ENCODE data around the gene PDCD1LG2.
A peak's percentile ranks its signal among the peaks of the same experiment; 100 is the strongest.

The PDCD1LG2 gene

DNA sequence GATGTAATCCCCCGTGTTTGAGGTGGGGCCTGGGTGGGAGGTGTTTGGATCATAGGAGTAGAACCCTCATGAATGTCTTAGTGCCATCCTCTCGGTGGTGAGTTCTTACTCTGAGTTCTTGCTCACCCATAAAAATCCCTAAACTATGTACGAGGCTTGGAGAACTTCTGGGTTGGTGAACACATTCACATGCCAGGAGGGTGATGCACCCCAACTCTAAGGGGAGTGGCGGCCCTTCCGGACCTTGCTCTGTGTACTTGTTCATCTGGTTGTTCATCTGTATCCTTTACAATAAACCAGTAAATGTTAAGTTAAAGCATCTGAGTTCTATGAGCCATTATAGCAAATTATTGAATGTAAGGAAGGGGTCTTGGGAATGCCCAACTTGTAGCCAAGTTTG is 82.6 kb downstream of the PDCD1LG2 start:
- no peak overlapping the region for H3K27ac ChIP-seq (replicated peaks)
- no peak overlapping the region for H3K4me3 ChIP-seq (replicated peaks; ENCODE audit: insufficient read depth, low read length)
- no peaks in the 10 kb centered on the region for H3K27me3 ChIP-seq (ENCODE audit: insufficient read depth, poor library complexity, severe bottlenecking)
- DNase-seq (ENCODE audit: low read depth in 1 of 2, low spot score in 1 of 2): no peak
- TF ChIP-seq, protein P1, sequence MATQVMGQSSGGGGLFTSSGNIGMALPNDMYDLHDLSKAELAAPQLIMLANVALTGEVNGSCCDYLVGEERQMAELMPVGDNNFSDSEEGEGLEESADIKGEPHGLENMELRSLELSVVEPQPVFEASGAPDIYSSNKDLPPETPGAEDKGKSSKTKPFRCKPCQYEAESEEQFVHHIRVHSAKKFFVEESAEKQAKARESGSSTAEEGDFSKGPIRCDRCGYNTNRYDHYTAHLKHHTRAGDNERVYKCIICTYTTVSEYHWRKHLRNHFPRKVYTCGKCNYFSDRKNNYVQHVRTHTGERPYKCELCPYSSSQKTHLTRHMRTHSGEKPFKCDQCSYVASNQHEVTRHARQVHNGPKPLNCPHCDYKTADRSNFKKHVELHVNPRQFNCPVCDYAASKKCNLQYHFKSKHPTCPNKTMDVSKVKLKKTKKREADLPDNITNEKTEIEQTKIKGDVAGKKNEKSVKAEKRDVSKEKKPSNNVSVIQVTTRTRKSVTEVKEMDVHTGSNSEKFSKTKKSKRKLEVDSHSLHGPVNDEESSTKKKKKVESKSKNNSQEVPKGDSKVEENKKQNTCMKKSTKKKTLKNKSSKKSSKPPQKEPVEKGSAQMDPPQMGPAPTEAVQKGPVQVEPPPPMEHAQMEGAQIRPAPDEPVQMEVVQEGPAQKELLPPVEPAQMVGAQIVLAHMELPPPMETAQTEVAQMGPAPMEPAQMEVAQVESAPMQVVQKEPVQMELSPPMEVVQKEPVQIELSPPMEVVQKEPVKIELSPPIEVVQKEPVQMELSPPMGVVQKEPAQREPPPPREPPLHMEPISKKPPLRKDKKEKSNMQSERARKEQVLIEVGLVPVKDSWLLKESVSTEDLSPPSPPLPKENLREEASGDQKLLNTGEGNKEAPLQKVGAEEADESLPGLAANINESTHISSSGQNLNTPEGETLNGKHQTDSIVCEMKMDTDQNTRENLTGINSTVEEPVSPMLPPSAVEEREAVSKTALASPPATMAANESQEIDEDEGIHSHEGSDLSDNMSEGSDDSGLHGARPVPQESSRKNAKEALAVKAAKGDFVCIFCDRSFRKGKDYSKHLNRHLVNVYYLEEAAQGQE (IDR thresholded peaks at IDR 0.05; ENCODE audit: insufficient replicate concordance, low read depth): no peak
- TF ChIP-seq GABPA (IDR thresholded peaks at IDR 0.05; ENCODE audit: low read depth) (no peak), SPI1 (IDR thresholded peaks at IDR 0.05; ENCODE audit: borderline replicate concordance, low read depth) (no peak), POLR2AphosphoS5 (IDR thresholded peaks at IDR 0.05; ENCODE audit: low read depth) (no peak)
- TF ChIP-seq, protein P2, sequence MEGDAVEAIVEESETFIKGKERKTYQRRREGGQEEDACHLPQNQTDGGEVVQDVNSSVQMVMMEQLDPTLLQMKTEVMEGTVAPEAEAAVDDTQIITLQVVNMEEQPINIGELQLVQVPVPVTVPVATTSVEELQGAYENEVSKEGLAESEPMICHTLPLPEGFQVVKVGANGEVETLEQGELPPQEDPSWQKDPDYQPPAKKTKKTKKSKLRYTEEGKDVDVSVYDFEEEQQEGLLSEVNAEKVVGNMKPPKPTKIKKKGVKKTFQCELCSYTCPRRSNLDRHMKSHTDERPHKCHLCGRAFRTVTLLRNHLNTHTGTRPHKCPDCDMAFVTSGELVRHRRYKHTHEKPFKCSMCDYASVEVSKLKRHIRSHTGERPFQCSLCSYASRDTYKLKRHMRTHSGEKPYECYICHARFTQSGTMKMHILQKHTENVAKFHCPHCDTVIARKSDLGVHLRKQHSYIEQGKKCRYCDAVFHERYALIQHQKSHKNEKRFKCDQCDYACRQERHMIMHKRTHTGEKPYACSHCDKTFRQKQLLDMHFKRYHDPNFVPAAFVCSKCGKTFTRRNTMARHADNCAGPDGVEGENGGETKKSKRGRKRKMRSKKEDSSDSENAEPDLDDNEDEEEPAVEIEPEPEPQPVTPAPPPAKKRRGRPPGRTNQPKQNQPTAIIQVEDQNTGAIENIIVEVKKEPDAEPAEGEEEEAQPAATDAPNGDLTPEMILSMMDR (IDR thresholded peaks at IDR 0.05; ENCODE audit: insufficient read depth, low read length): no peak

DNA sequence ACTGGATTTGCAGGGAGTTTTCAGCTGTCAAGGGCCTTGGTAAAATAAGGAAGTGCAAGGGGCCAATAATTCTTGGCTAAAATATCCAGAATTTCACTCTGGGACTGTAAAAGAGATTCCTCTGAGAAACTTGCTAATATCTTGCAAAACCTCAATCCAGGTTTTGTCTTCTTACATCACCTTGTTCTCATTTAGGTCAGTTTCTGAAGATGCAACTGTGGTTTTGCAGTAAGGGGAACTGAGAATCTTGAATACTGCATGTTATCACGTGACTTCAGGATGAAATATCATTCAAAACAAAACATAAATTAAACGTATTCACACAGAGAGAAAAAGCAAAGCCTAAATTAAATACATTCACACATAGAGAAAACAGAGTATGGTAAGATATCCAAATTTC is 83.6 kb downstream of the PDCD1LG2 start:
- no peaks in the 10 kb centered on the region for H3K27me3 ChIP-seq (ENCODE audit: insufficient read depth, poor library complexity, severe bottlenecking)
- peak in 1 of 2 experiments; percentile 38 for DNase-seq (ENCODE audit: low read depth in 1 of 2, low spot score in 1 of 2)
- TF ChIP-seq, protein P2 (IDR thresholded peaks at IDR 0.05; ENCODE audit: insufficient read depth, low read length): no peak
- TF ChIP-seq, protein P1 (IDR thresholded peaks at IDR 0.05; ENCODE audit: insufficient replicate concordance, low read depth): no peak
- TF ChIP-seq GABPA (IDR thresholded peaks at IDR 0.05; ENCODE audit: low read depth) (no peak), POLR2AphosphoS5 (IDR thresholded peaks at IDR 0.05; ENCODE audit: low read depth) (no peak), SPI1 (IDR thresholded peaks at IDR 0.05; ENCODE audit: borderline replicate concordance, low read depth) (peak; percentile 83)
- H3K27ac ChIP-seq (replicated peaks): no peak overlapping the region
- H3K4me3 ChIP-seq (replicated peaks; ENCODE audit: insufficient read depth, low read length): no peak overlapping the region

DNA sequence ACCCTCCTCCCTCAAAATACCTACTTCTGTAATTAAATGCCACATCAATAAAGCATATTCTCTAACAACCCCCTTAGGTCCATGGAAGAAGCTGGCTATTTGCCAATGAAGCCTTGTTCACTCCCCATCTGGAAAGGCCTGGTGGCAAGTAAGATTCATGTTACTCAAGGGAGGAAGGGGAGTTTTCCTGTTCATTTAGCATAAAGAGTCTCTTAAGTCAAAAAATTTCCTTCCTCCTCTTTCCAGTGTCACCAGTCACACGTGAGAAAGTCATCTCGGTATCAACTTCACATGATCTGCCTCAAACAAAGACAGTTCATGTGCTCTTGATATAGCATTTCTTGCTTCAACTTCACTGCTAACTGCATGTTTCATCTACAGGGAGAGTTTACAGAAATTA is 85.8 kb downstream of the PDCD1LG2 start:
- DNase-seq (ENCODE audit: low read depth in 1 of 2, low spot score in 1 of 2): no peak
- H3K4me3 ChIP-seq (replicated peaks; ENCODE audit: insufficient read depth, low read length): no peak overlapping the region
- TF ChIP-seq GABPA (IDR thresholded peaks at IDR 0.05; ENCODE audit: low read depth): no peak
- no peak for TF ChIP-seq SPI1 (IDR thresholded peaks at IDR 0.05; ENCODE audit: borderline replicate concordance, low read depth)
- TF ChIP-seq, protein P2 (IDR thresholded peaks at IDR 0.05; ENCODE audit: insufficient read depth, low read length): no peak
- TF ChIP-seq, protein P1 (IDR thresholded peaks at IDR 0.05; ENCODE audit: insufficient replicate concordance, low read depth): no peak
- H3K27me3 ChIP-seq (ENCODE audit: insufficient read depth, poor library complexity, severe bottlenecking): no peaks in the 10 kb centered on the region
- H3K27ac ChIP-seq (replicated peaks): no peak overlapping the region

All from HL-60 (cell line).